GM12892 (cell line): ENCODE data around the gene S100PBP. TPM values are rescaled to one million over a fixed set of nuclear protein-coding genes. Genes with fewer than 3 reads are reported as not detected.

Experiments used
- DNase-seq: peaks from one replicate; pipeline ENCODE4 v3.0.0; 2011; ENCODE audit not compliant: insufficient read length
- FAIRE-seq: peaks from 2 replicates; lab custom pipeline; 2011; peaks lifted over from hg19 to GRCh38; lab: Jason Lieb, UNC
- POLR2A ChIP-seq: IDR thresholded peaks from 2 replicates; pipeline ENCODE4 v1.6.1; 2011; ENCODE audit warnings: low read depth, low read length, control low read depth
- POLR2AphosphoS5 ChIP-seq: IDR thresholded peaks from 2 replicates; pipeline ENCODE4 v1.6.1; 2011; ENCODE audit warnings: low read depth, low read length, control low read depth
- TAF1 ChIP-seq: IDR thresholded peaks from 2 replicates; pipeline ENCODE4 v1.6.1; 2011; ENCODE audit warnings: low read depth, mild to moderate bottlenecking, control low read depth, low read length, borderline replicate concordance
- polyA plus RNA-seq: library from polyadenylated mRNA; unstranded; fragments of >200 nt; gene quantifications from one replicate; pipeline ENCODE4 v1.2.1, GENCODE V29; 2012; ENCODE audit warnings: missing spikeins, inconsistent platforms; ENCODE audit not compliant: missing spikeins

Gene S100PBP
- polyA plus RNA-seq: 54.6 TPM

- FAIRE-seq: peak; percentile 94
- TF ChIP-seq POLR2A (peak; percentile 67; the same call in 1 of the 2 replicates), TAF1 (peak; percentile 65), POLR2AphosphoS5 (peak; percentile 6)
- DNase-seq: peak; percentile 91
These were observed at the start of gene S100PBP, which contains the start of gene YARS1 for GRCh38 chr1:32817159-32817814. Gene S100PBP, plus strand, starts transcription at chr1:32817653. Its CDS starts 8,447 bp downstream, at chr1:32826100. Gene YARS1, minus strand, starts transcription at chr1:32817358. Its CDS starts 114 bp downstream, at chr1:32817244.

GRCh38 chr1:32768110-32768850, 49.2 kb upstream of the S100PBP start:
- TF ChIP-seq TAF1: no peak
- no peak for TF ChIP-seq POLR2AphosphoS5
- TF ChIP-seq POLR2A: no peak
- DNase-seq: no peak
- FAIRE-seq: no peak

DNA sequence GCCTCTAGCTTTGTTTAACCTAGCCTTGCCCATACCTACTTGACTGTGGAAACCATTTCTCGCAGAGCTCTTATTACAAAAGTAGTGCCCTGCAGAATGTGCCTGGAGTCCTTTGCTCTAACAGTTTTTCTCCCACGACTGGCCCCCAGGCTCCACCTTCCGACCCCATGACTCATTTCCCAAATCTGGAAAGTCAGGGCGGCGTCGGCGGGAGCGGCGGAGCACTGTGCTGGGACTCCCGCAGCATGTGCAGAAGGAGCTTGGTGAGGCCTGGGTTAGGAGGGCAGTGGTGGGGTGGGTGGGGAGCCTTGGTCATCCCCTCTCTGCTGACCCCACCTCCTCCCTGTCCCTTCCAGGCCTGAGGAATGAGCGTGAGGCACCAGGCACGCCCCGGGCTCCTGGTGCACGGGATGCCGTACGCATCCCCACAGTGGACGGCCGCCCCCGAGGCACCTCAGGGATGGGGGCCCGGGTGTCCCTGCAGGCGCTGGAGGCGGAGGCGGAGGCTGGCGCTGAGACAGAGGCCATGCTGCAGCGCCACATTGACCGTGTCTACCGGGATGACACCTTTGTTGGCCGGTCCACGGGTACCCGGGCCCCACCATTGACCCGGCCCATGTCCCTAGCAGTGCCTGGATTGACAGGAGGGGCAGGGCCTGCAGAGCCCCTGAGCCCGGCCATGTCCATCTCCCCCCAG, 47.8 kb upstream of the S100PBP start:
- TF ChIP-seq TAF1: no peak
- TF ChIP-seq POLR2A: no peak
- TF ChIP-seq POLR2AphosphoS5: no peak
- FAIRE-seq (no peak), DNase-seq (no peak)

DNA sequence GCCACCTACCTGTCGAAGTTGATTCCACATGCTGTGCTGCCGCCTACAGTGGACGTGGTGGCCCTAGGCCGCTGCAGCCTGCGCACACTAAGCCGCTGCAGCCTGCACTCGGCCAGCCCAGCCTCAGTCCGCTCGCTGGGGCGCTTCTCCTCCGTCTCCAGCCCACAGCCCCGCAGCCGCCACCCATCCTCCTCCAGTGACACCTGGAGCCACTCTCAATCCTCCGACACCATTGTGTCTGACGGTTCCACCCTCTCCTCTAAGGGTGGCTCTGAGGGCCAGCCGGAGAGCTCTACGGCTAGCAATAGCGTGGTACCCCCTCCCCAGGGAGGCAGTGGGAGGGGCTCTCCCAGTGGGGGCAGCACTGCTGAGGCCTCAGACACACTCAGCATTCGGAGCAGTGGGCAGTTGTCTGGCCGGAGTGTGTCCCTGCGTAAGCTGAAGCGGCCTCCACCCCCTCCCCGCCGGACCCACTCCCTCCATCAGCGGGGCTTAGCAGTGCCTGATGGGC, 47.2 kb upstream of the S100PBP start:
- TF ChIP-seq POLR2A: no peak
- no peak for TF ChIP-seq POLR2AphosphoS5
- TF ChIP-seq TAF1: no peak
- FAIRE-seq: no peak
- no peak for DNase-seq

DNA sequence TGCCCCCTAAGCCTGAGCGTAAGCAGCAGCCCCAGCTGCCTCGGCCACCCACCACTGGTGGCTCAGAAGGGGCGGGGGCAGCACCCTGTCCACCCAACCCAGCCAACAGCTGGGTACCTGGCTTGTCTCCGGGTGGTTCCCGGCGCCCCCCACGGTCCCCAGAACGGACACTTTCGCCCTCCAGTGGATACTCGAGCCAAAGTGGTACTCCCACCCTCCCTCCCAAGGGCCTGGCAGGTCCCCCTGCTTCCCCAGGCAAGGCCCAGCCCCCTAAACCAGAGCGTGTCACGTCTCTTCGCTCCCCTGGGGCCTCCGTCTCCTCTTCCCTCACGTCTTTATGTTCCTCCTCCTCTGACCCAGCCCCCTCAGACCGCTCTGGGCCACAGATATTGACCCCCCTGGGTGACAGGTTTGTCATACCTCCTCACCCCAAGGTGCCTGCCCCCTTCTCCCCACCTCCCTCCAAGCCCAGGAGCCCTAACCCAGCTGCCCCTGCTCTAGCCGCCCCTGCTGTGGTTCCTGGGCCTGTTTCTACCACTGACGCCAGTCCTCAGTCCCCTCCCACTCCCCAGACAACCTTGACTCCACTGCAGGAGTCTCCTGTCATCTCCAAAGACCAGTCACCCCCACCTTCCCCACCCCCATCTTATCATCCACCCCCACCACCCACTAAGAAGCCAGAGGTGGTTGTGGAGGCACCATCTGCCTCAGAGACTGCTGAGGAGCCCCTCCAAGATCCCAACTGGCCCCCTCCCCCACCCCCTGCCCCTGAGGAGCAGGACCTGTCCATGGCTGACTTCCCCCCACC, 46.5 kb upstream of the S100PBP start:
- TF ChIP-seq POLR2A: no peak
- no peak for TF ChIP-seq TAF1
- no peak for TF ChIP-seq POLR2AphosphoS5
- FAIRE-seq (no peak), DNase-seq (no peak)

GRCh38 chr1:32771561-32772280, 45.7 kb upstream of the S100PBP start:
- FAIRE-seq (no peak), DNase-seq (no peak)
- TF ChIP-seq POLR2A (no peak), TAF1 (no peak), POLR2AphosphoS5 (no peak)

DNA sequence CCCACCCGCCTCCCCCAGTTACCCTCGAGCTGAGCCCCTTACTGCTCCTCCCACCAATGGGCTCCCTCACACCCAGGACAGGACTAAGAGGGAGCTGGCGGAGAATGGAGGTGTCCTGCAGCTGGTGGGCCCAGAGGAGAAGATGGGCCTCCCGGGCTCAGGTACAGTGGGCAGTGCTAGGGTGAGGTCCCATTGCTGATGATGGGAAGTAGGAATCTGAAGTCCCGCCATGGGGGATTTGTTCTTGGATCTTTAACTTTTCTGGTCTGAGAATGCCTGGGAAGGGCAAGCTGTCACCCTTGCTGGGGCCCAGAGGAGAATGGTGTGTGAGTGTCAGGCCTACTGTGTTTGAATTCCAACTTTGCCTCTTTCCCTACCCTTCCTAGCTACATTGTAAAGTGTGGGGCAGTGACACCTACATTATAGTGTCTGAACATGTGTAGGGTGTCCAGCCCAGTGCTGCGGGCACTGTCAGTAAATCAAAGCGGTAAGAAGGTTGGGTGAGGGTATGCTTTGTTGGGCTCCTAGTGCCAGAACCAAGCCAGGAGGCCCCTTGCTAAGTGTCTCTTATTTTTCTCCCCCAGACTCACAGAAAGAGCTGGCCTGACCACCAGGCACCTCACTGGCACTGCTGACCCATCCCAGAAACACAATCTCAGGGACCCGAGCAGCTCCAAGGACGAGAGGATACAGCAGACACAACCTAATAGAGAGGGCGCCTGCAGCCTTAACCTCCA, 45.0 kb upstream of the S100PBP start:
- no peak for TF ChIP-seq TAF1
- no peak for TF ChIP-seq POLR2A
- no peak for TF ChIP-seq POLR2AphosphoS5
- FAIRE-seq (no peak), DNase-seq (no peak)

- DNase-seq: peak; percentile 83
- TF ChIP-seq POLR2AphosphoS5 (no peak), POLR2A (no peak), TAF1 (no peak)
- peak; percentile 92 for FAIRE-seq
These were observed 44.3 kb upstream of the S100PBP start for GRCh38 chr1:32773018-32773763.
